RPMI8226 (cell line): ENCODE measurements around the gene STK4.

Source experiments
- DNase-seq: peaks from one replicate; pipeline ENCODE4 v3.0.0-alpha.2; 2015

The STK4 gene

GRCh38 chr20:44966030-44966961 is at the start of gene STK4:
Gene STK4 (plus strand): TSS chr20:44966512. CDS start chr20:44966569, 57 bp downstream.
- peak; percentile 97 for DNase-seq

- DNase-seq, result no peak
Measured at GRCh38 chr20:44916586-44916985, 49.7 kb upstream of the STK4 start.

GRCh38 chr20:44917399-44917798 is 48.9 kb upstream of the STK4 start:
- DNase-seq, result no peak

DNA sequence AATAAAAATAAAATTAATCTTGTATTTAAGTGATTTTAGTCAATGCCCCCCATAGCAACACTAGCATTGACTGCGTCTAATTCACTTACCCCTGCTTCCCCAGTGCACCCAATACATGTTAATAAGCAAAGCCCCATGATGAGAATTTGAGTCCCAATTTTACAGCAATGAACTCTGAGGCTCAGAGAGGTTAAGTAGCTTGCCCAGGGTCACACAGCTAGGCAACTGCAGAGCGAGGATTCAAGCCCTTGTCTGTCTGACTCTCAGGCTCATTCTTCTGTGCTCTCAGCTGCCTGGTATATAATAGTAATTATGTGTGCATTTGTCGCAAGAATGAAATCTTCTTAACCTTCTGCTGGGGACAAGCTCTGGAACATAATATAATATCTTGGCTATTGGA is 48.0 kb upstream of the STK4 start:
- DNase-seq, result no peak

- DNase-seq, result no peak
Measured at GRCh38 chr20:44918761-44919160, 47.6 kb upstream of the STK4 start.

- DNase-seq, result no peak
Measured at GRCh38 chr20:44921447-44921846, 44.9 kb upstream of the STK4 start.

DNA sequence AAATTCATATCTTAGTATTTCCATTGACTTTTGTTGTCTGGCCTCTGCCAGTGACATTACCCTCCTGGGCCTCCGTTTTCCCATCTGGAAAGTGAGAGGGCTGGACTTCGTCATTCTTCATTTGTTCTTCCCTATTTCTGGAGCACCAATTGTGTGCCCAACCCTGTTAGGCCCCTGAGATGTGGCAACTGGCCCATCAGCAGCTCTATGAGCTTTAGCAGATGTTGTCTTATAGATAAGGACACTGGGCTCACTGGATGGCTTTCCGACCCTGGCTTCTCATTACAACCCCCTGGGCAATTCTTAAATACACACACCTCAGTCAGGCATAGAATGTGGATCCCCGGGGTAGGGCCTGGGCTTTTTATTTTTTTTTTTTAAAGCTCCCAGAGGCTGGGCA is 41.8 kb upstream of the STK4 start:
- DNase-seq, result no peak

DNA sequence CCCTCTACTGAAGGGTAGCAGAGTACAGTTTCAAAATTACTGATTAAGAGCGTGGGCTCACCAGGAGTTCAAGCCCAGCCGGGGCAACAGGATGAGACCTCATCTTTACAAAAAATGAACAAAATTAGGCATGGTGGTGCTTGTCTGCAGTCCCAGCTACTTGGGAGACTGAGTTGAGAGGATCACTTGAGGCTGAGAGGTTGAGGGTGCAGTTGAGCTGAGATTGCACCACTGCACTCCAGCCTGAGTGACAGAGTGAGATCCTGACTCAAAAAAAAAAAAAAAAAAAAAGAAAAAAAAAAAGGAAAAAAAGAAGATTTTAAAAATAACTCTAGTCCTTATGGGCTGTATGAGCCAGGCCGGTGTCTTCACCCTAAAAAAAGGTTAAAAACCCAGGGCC is 37.7 kb upstream of the STK4 start:
- no peak for DNase-seq

DNA sequence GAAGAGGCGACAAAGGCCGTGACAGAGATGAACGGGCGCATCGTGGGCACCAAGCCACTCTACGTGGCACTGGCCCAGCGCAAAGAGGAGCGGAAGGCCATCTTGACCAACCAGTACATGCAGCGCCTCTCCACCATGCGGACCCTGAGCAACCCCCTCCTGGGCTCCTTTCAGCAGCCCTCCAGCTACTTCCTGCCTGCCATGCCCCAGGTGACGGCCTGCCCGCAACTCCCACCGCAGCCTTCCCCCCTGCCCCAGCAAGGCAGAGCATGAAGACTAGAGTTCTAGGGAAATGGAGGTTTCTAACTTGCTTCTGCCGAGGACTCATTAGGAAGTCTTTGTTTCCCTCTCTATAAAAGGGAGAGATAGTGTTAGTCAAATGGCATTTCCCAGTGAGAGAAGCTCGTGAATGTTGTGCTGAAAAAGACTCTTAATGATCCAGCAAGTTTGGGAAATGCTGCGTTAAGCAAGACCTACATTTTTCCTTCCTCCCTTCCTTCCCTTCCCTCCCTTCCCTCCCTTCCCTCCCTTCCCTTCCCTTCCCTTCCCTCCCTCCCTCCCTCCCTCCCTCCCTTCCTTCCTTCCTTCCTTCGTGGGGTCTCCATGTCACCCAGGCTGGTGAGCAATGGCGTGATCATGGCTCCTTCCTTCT is 35.7 kb upstream of the STK4 start:
- DNase-seq, result no peak

GRCh38 chr20:44931911-44932310 is 34.4 kb upstream of the STK4 start:
- no peak for DNase-seq

- DNase-seq, result no peak
Measured at GRCh38 chr20:44932916-44933315, 33.4 kb upstream of the STK4 start.

- no peak for DNase-seq
Measured at GRCh38 chr20:44936510-44936909, 29.8 kb upstream of the STK4 start.

DNA sequence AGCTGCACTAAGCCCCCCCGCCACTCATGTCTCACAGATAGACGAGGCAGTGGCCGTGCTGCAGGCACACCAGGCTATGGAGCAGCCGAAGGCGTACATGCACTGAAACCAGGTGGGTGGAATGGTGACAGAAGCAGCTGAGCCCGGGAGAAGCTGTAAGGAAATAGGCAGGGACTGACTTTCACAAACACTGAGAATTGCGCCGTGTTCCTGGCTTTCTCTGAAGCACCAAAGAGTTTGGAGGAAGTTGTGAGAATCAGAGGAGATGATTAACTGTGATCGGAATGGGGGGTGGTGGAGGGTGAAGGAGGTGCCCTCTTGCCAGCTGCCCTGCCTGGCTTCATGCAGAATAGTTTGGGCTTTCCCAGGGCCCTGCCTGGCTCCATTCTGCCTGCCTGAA is 27.7 kb upstream of the STK4 start:
- DNase-seq, result no peak

DNA sequence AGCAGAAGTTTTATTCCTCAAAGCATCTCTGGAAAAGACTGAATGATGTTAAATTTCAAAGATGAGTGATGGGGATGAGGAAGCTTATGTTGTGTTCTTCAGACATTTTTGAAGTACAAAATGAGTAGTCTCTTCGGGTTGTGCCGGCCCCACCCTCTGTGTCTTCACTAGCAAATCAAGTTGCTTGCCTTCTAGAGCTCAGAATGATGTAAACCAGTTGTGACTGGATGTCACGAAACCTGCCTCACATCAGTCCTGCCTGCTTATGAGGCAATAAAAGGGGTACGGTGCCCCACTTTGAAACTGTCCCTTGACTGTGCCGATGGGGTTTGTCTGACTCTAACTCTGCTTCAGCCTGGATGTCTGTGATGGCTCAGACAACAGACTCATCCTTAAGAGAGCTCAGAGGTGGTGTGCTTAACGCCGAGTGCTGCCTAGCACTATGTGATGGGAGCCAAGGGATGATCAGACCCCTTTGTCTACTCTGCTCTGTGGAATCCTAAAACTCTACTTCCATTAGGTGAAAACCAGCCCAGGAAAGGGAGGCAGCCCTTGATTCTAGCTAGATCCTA is 25.1 kb upstream of the STK4 start:
- no peak for DNase-seq

GRCh38 chr20:44942264-44942973 is 23.9 kb upstream of the STK4 start:
- DNase-seq, result no peak

GRCh38 chr20:44943828-44944227 is 22.5 kb upstream of the STK4 start:
- no peak for DNase-seq

DNA sequence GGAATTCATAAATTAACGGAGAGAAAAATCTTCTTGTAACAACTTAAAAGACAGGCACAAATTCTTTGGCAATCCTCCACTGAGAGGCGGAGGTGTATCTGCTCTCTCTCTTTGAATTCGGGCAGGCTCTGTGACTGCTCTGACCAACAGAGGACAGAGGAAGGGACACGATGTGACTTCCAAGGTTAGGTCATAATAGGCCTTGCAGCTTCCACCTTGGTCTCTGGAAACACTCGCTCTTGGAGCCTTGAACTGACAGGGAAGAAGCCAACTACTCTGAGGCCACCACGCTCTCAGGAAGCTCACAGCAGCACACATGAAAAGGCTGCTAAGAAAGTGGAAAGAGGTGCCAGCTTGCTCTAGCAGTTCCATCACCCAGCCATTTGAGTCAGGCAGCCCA is 21.1 kb upstream of the STK4 start:
- no peak for DNase-seq

- no peak for DNase-seq
Measured at GRCh38 chr20:44946271-44946852, 19.9 kb upstream of the STK4 start.

- DNase-seq, result no peak
Measured at GRCh38 chr20:44948107-44948506, 18.2 kb upstream of the STK4 start.

GRCh38 chr20:44948513-44948912 is 17.8 kb upstream of the STK4 start:
- DNase-seq, result no peak

DNA sequence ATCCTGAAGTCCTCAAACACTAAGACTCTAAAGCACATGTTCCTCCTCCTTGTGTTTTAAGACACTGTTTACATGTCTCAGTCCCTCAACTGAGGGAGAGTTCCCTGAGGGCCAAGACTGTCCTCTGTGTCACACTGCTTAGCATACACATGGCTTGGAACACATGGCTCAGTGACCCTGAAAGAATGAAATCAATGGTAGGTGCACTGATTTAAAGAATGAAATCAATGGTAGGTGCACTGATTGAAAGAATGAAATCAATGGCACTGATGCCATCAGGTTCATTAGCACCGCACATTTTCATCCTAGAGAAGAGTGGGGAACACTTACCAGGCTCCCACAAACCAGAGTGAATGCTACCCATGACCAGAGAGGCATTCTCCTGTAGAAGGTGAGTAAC is 15.9 kb upstream of the STK4 start:
- DNase-seq, result no peak

DNA sequence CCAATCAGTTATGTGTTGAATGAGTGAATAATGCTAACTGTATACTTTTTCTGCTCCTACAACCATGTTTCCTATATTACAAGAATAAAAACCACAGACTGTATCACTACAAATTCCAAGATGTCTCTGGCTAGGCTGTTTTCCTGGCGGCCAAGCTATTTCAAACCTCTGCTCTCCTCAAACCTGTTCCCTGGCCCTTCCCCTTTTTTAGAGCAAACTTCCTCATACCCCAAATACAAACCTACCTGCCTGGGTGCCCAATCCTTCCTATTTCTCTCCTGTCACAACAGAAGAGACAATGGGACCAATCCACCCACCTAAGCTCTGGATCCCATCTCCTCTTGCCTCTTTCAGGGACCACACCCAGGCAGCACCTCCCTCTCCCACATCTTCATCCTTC is 13.6 kb upstream of the STK4 start:
- no peak for DNase-seq

DNA sequence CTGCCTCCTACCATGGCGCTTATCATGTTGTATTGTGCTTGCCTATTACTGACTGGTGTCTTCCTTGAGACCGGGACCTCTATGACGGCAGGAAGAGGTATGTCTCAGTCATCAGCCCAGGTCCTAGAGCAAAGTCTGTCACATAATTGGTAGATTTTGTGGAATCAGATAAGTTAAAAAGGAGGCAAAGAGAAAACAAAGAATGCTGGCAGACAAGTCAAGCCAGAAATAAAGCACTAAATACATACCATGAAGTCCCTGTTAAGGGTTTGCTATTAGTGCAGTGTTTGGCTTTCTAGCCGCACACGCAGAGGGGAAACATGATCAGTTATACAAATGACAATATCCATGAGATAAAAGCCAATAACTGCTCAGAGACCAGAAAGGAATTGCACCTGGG is 12.1 kb upstream of the STK4 start:
- no peak for DNase-seq
